Colonic mucosa (tissue), 4 donors: Measurements from ENCODE around the gene B3GNT2. TPM values are rescaled to one million over a fixed set of nuclear protein-coding genes. Genes with fewer than 3 reads are reported as not detected.
"Not testable (repeated sequence)": the region's sequence is repeated elsewhere in the genome, so short reads cannot be mapped to it uniquely, and the experiment has no call there.

Experiments
- DNase-seq: peaks from one replicate; pipeline ENCODE4 v3.0.0-alpha.2; 2020
- H3K27ac ChIP-seq: fragments of 200-600 bp; one replicate; pipeline ENCODE4 v1.8.0; 2021
- H3K27me3 ChIP-seq: fragments of 200-600 bp; one replicate; pipeline ENCODE4 v1.8.0; 2021
- H3K36me3 ChIP-seq: fragments of 200-600 bp; one replicate; pipeline ENCODE4 v1.8.0; 2021
- H3K4me1 ChIP-seq: fragments of 200-600 bp; one replicate; pipeline ENCODE4 v1.8.0; 2021; ENCODE audit warnings: mild to moderate bottlenecking
- H3K4me3 ChIP-seq: fragments of 200-600 bp; one replicate; pipeline ENCODE4 v1.8.0; 2021
- H3K9ac ChIP-seq, 2 donors: one replicate each; pipeline ENCODE4 v1.7.0; 2013; ENCODE audit warnings: control low read depth in 2 of 2, low read depth in 2 of 2, low read length in 2 of 2
- H3K9me3 ChIP-seq: fragments of 200-600 bp; one replicate; pipeline ENCODE4 v1.8.0; 2021
- intact Hi-C: fragments of 100-400 bp; cut with DNase I; formaldehyde crosslinking; loops from one replicate; pipeline ENCODE4 v1.14.1; 2022
- total RNA-seq, 2 donors: library from RNA; stranded (reverse); fragmentation: NEBNext Ultra II Directional in 1 of 2; extraction: Animal tissue kit (Norgen Biotek cat#: 25700) in 1 of 2; gene quantifications; one replicate each; pipeline ENCODE4 v1.2.1, GENCODE V29; 2021
- TF ChIP-seq, protein P1 (sequence below): fragments of 200-600 bp; IDR thresholded peaks from one replicate; pipeline ENCODE4 v1.8.0; 2022; ENCODE audit warnings: antibody characterized with exemption, mild to moderate bottlenecking
- donor health status: healthy.
- donor health status: DM: no; HTN: no; CAD: no.
- donor health status: DM: no; HTN: no; CAD: no.

The B3GNT2 gene
- total RNA-seq, 2 donors from 2014 or later = 20.1 to 55.7 TPM

DNA sequence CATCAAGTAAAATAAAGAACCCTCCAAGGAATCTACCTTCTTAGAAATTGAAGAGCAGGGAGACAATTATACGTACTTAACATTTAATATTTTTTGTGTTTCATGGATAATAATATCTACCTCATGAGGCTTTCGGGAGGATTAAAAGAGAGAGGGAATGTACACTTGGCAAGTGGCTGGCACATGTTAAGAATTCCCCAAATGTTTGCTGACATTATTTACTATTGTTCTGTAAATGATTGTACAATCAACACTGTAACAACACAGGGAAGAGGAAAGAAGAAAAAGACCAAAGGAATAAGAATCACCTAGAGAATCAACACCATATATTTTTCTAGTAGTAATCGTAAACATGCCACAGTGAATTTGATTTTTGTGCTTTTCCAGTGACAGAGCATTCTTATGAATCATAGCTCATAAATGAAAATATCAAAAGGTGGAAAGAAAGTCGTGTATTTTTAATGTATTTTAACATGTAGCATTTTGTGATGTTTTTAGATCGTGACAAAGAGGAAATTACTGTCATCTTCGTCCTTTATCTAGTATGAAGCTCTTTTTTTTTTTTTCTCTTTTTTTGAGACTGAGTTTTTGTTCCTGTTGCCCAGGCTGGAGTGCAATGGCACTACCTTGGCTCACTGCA lies 67.3 kb downstream of the B3GNT2 start:
- DNase-seq = no peak
- intact Hi-C loops = no loop called here
- Histone ChIP-seq H3K9me3 (no peaks in the 10 kb centered on the region), H3K36me3 (no peaks in the 10 kb centered on the region), H3K27me3 (no peaks in the 10 kb centered on the region), H3K4me1 (no peaks in the 10 kb centered on the region), H3K4me3 (no peak overlapping the region), H3K9ac (no peak overlapping the region), H3K27ac (no peak overlapping the region)
- TF ChIP-seq, protein P1, sequence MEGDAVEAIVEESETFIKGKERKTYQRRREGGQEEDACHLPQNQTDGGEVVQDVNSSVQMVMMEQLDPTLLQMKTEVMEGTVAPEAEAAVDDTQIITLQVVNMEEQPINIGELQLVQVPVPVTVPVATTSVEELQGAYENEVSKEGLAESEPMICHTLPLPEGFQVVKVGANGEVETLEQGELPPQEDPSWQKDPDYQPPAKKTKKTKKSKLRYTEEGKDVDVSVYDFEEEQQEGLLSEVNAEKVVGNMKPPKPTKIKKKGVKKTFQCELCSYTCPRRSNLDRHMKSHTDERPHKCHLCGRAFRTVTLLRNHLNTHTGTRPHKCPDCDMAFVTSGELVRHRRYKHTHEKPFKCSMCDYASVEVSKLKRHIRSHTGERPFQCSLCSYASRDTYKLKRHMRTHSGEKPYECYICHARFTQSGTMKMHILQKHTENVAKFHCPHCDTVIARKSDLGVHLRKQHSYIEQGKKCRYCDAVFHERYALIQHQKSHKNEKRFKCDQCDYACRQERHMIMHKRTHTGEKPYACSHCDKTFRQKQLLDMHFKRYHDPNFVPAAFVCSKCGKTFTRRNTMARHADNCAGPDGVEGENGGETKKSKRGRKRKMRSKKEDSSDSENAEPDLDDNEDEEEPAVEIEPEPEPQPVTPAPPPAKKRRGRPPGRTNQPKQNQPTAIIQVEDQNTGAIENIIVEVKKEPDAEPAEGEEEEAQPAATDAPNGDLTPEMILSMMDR = no peak

DNA sequence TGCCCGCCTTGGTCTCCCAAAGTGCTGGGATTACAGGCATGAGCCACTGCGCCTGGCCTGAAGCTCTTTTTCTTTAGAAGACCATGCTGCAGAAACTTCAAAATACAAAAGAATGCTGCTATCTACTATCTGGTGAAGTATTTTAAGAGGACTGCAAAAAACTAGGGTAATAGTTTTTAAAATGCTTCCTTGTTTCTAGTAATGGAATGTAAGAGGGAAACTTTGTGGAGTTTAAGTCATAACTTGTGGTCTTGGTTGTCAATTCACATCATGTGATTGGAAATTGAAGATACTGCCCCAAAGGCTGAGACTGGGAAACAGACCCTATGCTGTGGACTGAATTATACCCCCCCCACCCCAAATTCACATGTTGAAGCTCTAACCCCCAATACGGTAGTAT lies 68.3 kb downstream of the B3GNT2 start:
- Histone ChIP-seq H3K4me1 (no peaks in the 10 kb centered on the region), H3K9me3 (no peaks in the 10 kb centered on the region), H3K27me3 (no peaks in the 10 kb centered on the region), H3K27ac (no peak overlapping the region), H3K36me3 (no peaks in the 10 kb centered on the region), H3K4me3 (no peak overlapping the region), H3K9ac (no peak overlapping the region)
- intact Hi-C loops = no loop called here
- no peak for DNase-seq
- TF ChIP-seq, protein P1 = no peak

DNA sequence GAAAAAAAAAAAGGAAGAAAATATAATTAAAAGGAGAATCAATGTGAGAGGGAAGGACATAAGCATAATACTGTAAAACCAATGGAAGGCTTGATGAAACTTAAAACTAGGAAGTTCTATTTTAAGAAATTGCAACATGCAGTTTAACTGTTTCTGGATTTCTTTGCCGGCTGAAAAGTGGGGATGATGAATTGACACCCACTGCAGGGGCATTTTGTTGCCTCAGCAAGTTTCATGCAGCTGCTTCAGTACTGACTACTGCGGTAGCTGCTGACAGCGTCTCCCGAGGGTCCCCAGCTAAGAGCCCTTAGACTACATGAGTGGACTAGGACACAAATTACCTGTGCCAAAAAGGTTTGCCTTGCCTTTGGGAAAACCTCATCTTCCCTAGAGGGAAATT lies 69.2 kb downstream of the B3GNT2 start:
- Histone ChIP-seq H3K4me3 (no peak overlapping the region), H3K36me3 (no peaks in the 10 kb centered on the region), H3K27ac (no peak overlapping the region), H3K27me3 (no peaks in the 10 kb centered on the region), H3K9me3 (no peaks in the 10 kb centered on the region), H3K4me1 (no peaks in the 10 kb centered on the region), H3K9ac (no peak overlapping the region)
- intact Hi-C loops = no loop called here
- TF ChIP-seq, protein P1 = no peak
- DNase-seq = no peak

DNA sequence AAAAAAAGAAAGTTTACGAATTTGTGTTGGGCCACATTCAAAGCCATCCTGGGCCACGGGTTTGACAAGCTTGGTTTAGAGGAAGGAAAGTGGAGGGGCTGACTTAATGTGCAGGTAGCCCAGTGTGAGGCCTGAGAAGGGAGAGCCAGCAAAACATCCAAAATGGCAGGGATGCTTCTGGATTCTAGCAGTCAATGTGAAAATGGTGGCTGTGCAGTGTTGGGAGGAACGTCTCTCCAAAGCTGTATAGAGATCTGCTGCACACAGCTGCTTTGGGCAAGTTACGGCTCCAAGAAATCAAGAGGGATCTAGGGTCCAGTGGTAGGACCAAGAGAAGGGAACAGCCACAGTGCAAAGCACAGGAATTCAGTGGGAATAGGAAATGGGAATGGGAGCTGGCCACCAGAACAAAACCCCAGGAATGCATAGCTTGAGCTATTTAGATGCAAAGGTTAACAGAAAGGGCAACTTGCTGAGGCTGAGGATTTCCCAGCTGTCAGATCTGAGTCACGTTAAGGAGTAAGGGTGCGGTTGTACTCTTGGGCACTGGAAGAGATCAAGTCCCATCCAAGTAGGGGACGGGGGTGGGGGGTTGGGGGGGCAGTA lies 70.6 kb downstream of the B3GNT2 start:
- Histone ChIP-seq H3K36me3 (no peaks in the 10 kb centered on the region), H3K27me3 (no peaks in the 10 kb centered on the region), H3K4me1 (no peaks in the 10 kb centered on the region), H3K27ac (no peak overlapping the region), H3K9ac (no peak overlapping the region), H3K9me3 (no peaks in the 10 kb centered on the region), H3K4me3 (no peak overlapping the region)
- no peak for DNase-seq
- intact Hi-C loops = no loop called here
- TF ChIP-seq, protein P1 = no peak

DNA sequence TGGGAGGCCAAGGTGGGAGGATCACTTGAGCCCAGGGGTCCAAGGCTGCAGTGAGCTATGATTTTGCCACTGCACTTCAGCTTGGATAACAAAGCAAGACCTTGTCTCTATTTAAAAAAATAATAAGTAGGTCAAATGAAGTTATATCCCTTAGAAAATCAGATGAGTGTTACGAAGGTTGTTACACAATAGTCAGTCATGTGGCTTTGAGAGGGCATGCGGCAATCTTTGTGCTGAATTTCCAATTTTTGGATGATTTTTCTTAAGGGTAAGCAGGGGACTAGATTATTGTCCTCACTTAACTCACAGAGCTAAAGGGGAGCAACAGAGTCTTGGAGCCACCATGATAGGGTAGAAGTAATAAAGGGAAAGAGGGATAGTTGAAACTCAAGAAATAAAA lies 71.8 kb downstream of the B3GNT2 start:
- Histone ChIP-seq H3K36me3 (no peaks in the 10 kb centered on the region), H3K27me3 (no peaks in the 10 kb centered on the region), H3K9ac (no peak overlapping the region), H3K27ac (no peak overlapping the region), H3K4me1 (no peaks in the 10 kb centered on the region), H3K4me3 (no peak overlapping the region), H3K9me3 (no peaks in the 10 kb centered on the region)
- TF ChIP-seq, protein P1 = no peak
- intact Hi-C loops = no loop called here
- DNase-seq = no peak

DNA sequence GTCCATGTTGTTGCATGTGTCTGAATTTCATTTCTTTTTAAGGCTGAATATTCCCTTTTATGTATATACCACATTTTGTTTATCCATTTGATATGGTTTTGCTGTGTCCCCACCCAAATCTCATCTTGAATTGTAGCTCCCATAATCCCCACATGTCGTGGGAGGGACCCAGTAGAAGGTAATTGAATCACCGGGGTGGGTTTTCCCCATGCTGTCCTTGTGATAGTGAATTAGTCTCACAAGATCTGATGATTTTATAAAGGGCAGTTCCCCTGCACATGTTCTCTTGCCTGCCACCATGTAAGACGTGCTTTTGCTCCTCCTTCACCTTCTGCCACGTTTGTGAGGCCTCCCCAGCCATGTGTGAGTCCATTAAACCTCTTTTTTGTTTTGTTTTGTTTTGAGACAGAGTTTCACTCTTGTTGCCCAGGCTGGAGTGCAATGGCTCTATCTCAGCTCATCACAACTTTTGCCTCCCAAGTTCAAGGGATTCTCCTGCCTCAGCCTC lies 72.8 kb downstream of the B3GNT2 start:
- DNase-seq, H3K4me1 ChIP-seq, H3K4me3 ChIP-seq, H3K27me3 ChIP-seq, H3K9me3 ChIP-seq, intact Hi-C loops, H3K9ac ChIP-seq, H3K36me3 ChIP-seq, H3K27ac ChIP-seq: not testable (repeated sequence)
